NCI-H146 treated with DMSO at 0.1 percent for 48 hours (cell line): ENCODE data around the gene CPSF4.

Experiments used
- DNase-seq: peaks from one replicate; lab custom pipeline; 2025; ENCODE audit not compliant: unreplicated experiment; lab: John Stamatoyannopoulos, UW

CPSF4 gene

GRCh38 chr7:99438573-99439480 is at the start of gene CPSF4, which contains the start of gene PTCD1:
TSS of gene CPSF4 (plus strand) at chr7:99438943. CDS start at chr7:99439083, 140 bp downstream.
TSS of gene PTCD1 (minus strand) at chr7:99438798. CDS start at chr7:99435242, 3,556 bp downstream.
- peak; percentile 63 for DNase-seq

GRCh38 chr7:99389772-99390171 is 49.0 kb upstream of the CPSF4 start:
- no peak for DNase-seq

- no peak for DNase-seq
These were observed 47.7 kb upstream of the CPSF4 start for GRCh38 chr7:99390941-99391602.

GRCh38 chr7:99392046-99392445 is 46.7 kb upstream of the CPSF4 start:
- no peak for DNase-seq

- DNase-seq = peak; percentile 91
These were observed 45.9 kb upstream of the CPSF4 start for GRCh38 chr7:99392659-99393354.

- peak; percentile 91 for DNase-seq
These were observed 45.2 kb upstream of the CPSF4 start for GRCh38 chr7:99393355-99394187.

GRCh38 chr7:99394188-99394502 is 44.6 kb upstream of the CPSF4 start:
- no peak for DNase-seq

GRCh38 chr7:99395616-99396327 is 43.0 kb upstream of the CPSF4 start:
- no peak for DNase-seq

GRCh38 chr7:99396418-99397296 is 42.1 kb upstream of the CPSF4 start:
- no peak for DNase-seq

GRCh38 chr7:99397297-99397983 is 41.3 kb upstream of the CPSF4 start:
- DNase-seq = no peak

- no peak for DNase-seq
These were observed 39.8 kb upstream of the CPSF4 start for GRCh38 chr7:99398891-99399445.

GRCh38 chr7:99399597-99399996 is 39.1 kb upstream of the CPSF4 start:
- DNase-seq = no peak

GRCh38 chr7:99402854-99403253 is 35.9 kb upstream of the CPSF4 start:
- DNase-seq = no peak

- no peak for DNase-seq
These were observed 35.0 kb upstream of the CPSF4 start for GRCh38 chr7:99403764-99404163.

- no peak for DNase-seq
These were observed 34.3 kb upstream of the CPSF4 start for GRCh38 chr7:99404235-99404976.

GRCh38 chr7:99404977-99405320 is 33.8 kb upstream of the CPSF4 start:
- no peak for DNase-seq

- no peak for DNase-seq
These were observed 32.2 kb upstream of the CPSF4 start for GRCh38 chr7:99406557-99406956.

- DNase-seq = no peak
These were observed 30.8 kb upstream of the CPSF4 start for GRCh38 chr7:99407872-99408378.
